Activated T-cell treated with anti-CD3 and anti-CD28 coated beads, Interleukin-2, amount 50 U/mL, for 4 hours (primary cell): ENCODE measurements around the gene ACACB. TPM values are rescaled to one million over a fixed set of nuclear protein-coding genes. Genes with fewer than 3 reads are reported as not detected.

Experiments used
- ATAC-seq, 2 donors: fragments of 200-7000 bp; cut with Tn5 transposase; one replicate each; pipeline ENCODE4 v1.10.0; 2021
- DNase-seq: peaks from one replicate; pipeline ENCODE4 v3.0.0-alpha.2; 2020
- H3K27me3 Mint-ChIP-seq: one replicate; pipeline ENCODE4 v1.8.0; 2021; ENCODE audit warnings: low read depth, mixed read lengths
- H3K36me3 Mint-ChIP-seq: one replicate; pipeline ENCODE4 v1.8.0; 2022; ENCODE audit warnings: mixed read lengths; ENCODE audit not compliant: insufficient read depth
- H3K4me1 Mint-ChIP-seq: one replicate; pipeline ENCODE4 v1.8.0; 2021; ENCODE audit warnings: low read depth, mixed read lengths
- H3K4me3 Mint-ChIP-seq: one replicate; pipeline ENCODE4 v1.8.0; 2021; ENCODE audit warnings: mild to moderate bottlenecking, moderate library complexity, mixed read lengths
- H3K9me3 Mint-ChIP-seq: one replicate; pipeline ENCODE4 v1.8.0; 2021; ENCODE audit warnings: mixed read lengths
- total RNA-seq, 3 donors: library from RNA; stranded (reverse); gene quantifications; one replicate each; pipeline ENCODE4 v1.2.1, GENCODE V29; 2021

Gene ACACB
- total RNA-seq, 3 donors from 2014 or later = 1.6 to 4.5 (median 3.8) TPM

- Mint-ChIP-seq H3K27me3 (no peaks in the 10 kb centered on the region), H3K4me1 (peaks cover 28% of the 10 kb centered on the region), H3K9me3 (no peaks in the 10 kb centered on the region), H3K36me3 (peaks cover 15% of the 10 kb centered on the region), H3K4me3 (peak overlapping the region; percentile 83)
- no peak for DNase-seq
- peak; percentile 19 to 24 for ATAC-seq
Observed at GRCh38 chr12:109098183-109098604, 18.2 kb upstream of the ACACB start.

GRCh38 chr12:109098651-109099050, 17.7 kb upstream of the ACACB start:
- H3K4me1 Mint-ChIP-seq = peaks cover 25% of the 10 kb centered on the region
- ATAC-seq (peak in 1 of 2 donors; percentile 0), DNase-seq (no peak)
- peaks cover 18% of the 10 kb centered on the region for H3K36me3 Mint-ChIP-seq
- H3K4me3 Mint-ChIP-seq = peak overlapping the region; percentile 83
- H3K9me3 Mint-ChIP-seq = no peaks in the 10 kb centered on the region
- no peaks in the 10 kb centered on the region for H3K27me3 Mint-ChIP-seq

- H3K4me3 Mint-ChIP-seq = peak overlapping the region; percentile 83
- no peaks in the 10 kb centered on the region for H3K9me3 Mint-ChIP-seq
- ATAC-seq (no peak), DNase-seq (no peak)
- peaks cover 22% of the 10 kb centered on the region for H3K4me1 Mint-ChIP-seq
- H3K36me3 Mint-ChIP-seq = peaks cover 18% of the 10 kb centered on the region
- no peaks in the 10 kb centered on the region for H3K27me3 Mint-ChIP-seq
Observed at GRCh38 chr12:109099431-109100020, 16.9 kb upstream of the ACACB start.

GRCh38 chr12:109100741-109101140, 15.6 kb upstream of the ACACB start:
- Mint-ChIP-seq H3K4me1 (peaks cover 22% of the 10 kb centered on the region), H3K27me3 (no peaks in the 10 kb centered on the region), H3K36me3 (peaks cover 25% of the 10 kb centered on the region), H3K4me3 (no peak overlapping the region), H3K9me3 (no peaks in the 10 kb centered on the region)
- DNase-seq = no peak
- ATAC-seq = no peak

- H3K27me3 Mint-ChIP-seq = no peaks in the 10 kb centered on the region
- peaks cover 33% of the 10 kb centered on the region for H3K36me3 Mint-ChIP-seq
- no peak overlapping the region for H3K4me3 Mint-ChIP-seq
- ATAC-seq (no peak), DNase-seq (no peak)
- peaks cover 22% of the 10 kb centered on the region for H3K4me1 Mint-ChIP-seq
- H3K9me3 Mint-ChIP-seq = no peaks in the 10 kb centered on the region
Observed at GRCh38 chr12:109102491-109102890, 13.9 kb upstream of the ACACB start.

GRCh38 chr12:109105176-109105575, 11.2 kb upstream of the ACACB start:
- no peak for ATAC-seq
- H3K9me3 Mint-ChIP-seq = no peaks in the 10 kb centered on the region
- H3K4me3 Mint-ChIP-seq = no peak overlapping the region
- DNase-seq = no peak
- H3K36me3 Mint-ChIP-seq = peaks cover 34% of the 10 kb centered on the region
- H3K4me1 Mint-ChIP-seq = peaks cover 6% of the 10 kb centered on the region
- H3K27me3 Mint-ChIP-seq = no peaks in the 10 kb centered on the region

GRCh38 chr12:109109746-109110350, 6.5 kb upstream of the ACACB start:
- Mint-ChIP-seq H3K4me3 (no peak overlapping the region), H3K36me3 (peaks cover 22% of the 10 kb centered on the region), H3K27me3 (no peaks in the 10 kb centered on the region), H3K9me3 (no peaks in the 10 kb centered on the region), H3K4me1 (peaks cover 18% of the 10 kb centered on the region)
- ATAC-seq (no peak), DNase-seq (no peak)

- peak; percentile 76 to 85 for ATAC-seq
- Mint-ChIP-seq H3K4me1 (peaks cover 25% of the 10 kb centered on the region), H3K36me3 (peaks cover 13% of the 10 kb centered on the region), H3K27me3 (no peaks in the 10 kb centered on the region), H3K4me3 (peak overlapping the region; percentile 76), H3K9me3 (no peaks in the 10 kb centered on the region)
- peak; percentile 42 for DNase-seq
Observed at GRCh38 chr12:109110988-109111495, 5.3 kb upstream of the ACACB start.

- H3K4me3 Mint-ChIP-seq = no peak overlapping the region
- H3K4me1 Mint-ChIP-seq = peaks cover 26% of the 10 kb centered on the region
- DNase-seq (no peak), ATAC-seq (no peak)
- no peaks in the 10 kb centered on the region for H3K27me3 Mint-ChIP-seq
- H3K9me3 Mint-ChIP-seq = no peaks in the 10 kb centered on the region
- H3K36me3 Mint-ChIP-seq = peaks cover 3% of the 10 kb centered on the region
Observed at GRCh38 chr12:109112720-109113465, 3.5 kb upstream of the ACACB start.

- Mint-ChIP-seq H3K4me1 (peaks cover 26% of the 10 kb centered on the region), H3K9me3 (no peaks in the 10 kb centered on the region), H3K27me3 (no peaks in the 10 kb centered on the region), H3K36me3 (no peaks in the 10 kb centered on the region), H3K4me3 (no peak overlapping the region)
- ATAC-seq = no peak
- no peak for DNase-seq
Observed at GRCh38 chr12:109113661-109114321, 2.6 kb upstream of the ACACB start.

- H3K4me3 Mint-ChIP-seq = no peak overlapping the region
- H3K9me3 Mint-ChIP-seq = no peaks in the 10 kb centered on the region
- H3K36me3 Mint-ChIP-seq = no peaks in the 10 kb centered on the region
- H3K4me1 Mint-ChIP-seq = peaks cover 26% of the 10 kb centered on the region
- no peak for DNase-seq
- ATAC-seq = no peak
- no peaks in the 10 kb centered on the region for H3K27me3 Mint-ChIP-seq
Observed at GRCh38 chr12:109114644-109115043, 1.7 kb upstream of the ACACB start.

GRCh38 chr12:109115404-109115757, 1.0 kb upstream of the ACACB start:
- ATAC-seq (no peak), DNase-seq (no peak)
- no peak overlapping the region for H3K4me3 Mint-ChIP-seq
- no peaks in the 10 kb centered on the region for H3K27me3 Mint-ChIP-seq
- no peaks in the 10 kb centered on the region for H3K36me3 Mint-ChIP-seq
- no peaks in the 10 kb centered on the region for H3K9me3 Mint-ChIP-seq
- peaks cover 25% of the 10 kb centered on the region for H3K4me1 Mint-ChIP-seq

- Mint-ChIP-seq H3K36me3 (no peaks in the 10 kb centered on the region), H3K9me3 (no peaks in the 10 kb centered on the region)
Observed at GRCh38 chr12:109116611-109116949, 193 bp downstream of the ACACB start.

GRCh38 chr12:109120095-109120494, 3.7 kb downstream of the ACACB start:
- DNase-seq (no peak), ATAC-seq (no peak)
- Mint-ChIP-seq H3K9me3 (no peaks in the 10 kb centered on the region), H3K4me3 (no peak overlapping the region), H3K4me1 (peaks cover 5% of the 10 kb centered on the region), H3K27me3 (no peaks in the 10 kb centered on the region), H3K36me3 (no peaks in the 10 kb centered on the region)

More at GRCh38 chr12:109116611-109116949, 193 bp downstream of the ACACB start:
- no peak for DNase-seq
- Mint-ChIP-seq H3K4me1 (peaks cover 20% of the 10 kb centered on the region), H3K27me3 (no peaks in the 10 kb centered on the region), H3K4me3 (no peak overlapping the region)
- no peak for ATAC-seq
